Gastrocnemius medialis (tissue), 4 donors: Measurements from ENCODE around the gene ARL5A.

Experiments used
- POLR2A ChIP-seq, 2 donors: fragments of 450-650 bp; IDR thresholded peaks; one replicate each; pipeline ENCODE4 v1.6.1; 2017; ENCODE audit warnings: antibody characterized with exemption in 2 of 2, mild to moderate bottlenecking in 2 of 2, moderate library complexity in 2 of 2
- TF ChIP-seq, protein P1 (sequence below), 5 experiments: fragments of 450-650 bp in 3 of 5; fragments of 200-600 bp in 2 of 5; sonication (generic) in 2 of 5; IDR thresholded peaks in 4 of 5; conservative IDR thresholded peaks in 1 of 5; 1 replicate in 4 of 5; 2 replicates in 1 of 5; pipeline ENCODE4 v1.5.1; 2016 to 2019; ENCODE audit warnings: antibody characterized with exemption in 5 of 5, mild to moderate bottlenecking in 3 of 5, moderate library complexity in 3 of 5

- TF ChIP-seq, protein P1, sequence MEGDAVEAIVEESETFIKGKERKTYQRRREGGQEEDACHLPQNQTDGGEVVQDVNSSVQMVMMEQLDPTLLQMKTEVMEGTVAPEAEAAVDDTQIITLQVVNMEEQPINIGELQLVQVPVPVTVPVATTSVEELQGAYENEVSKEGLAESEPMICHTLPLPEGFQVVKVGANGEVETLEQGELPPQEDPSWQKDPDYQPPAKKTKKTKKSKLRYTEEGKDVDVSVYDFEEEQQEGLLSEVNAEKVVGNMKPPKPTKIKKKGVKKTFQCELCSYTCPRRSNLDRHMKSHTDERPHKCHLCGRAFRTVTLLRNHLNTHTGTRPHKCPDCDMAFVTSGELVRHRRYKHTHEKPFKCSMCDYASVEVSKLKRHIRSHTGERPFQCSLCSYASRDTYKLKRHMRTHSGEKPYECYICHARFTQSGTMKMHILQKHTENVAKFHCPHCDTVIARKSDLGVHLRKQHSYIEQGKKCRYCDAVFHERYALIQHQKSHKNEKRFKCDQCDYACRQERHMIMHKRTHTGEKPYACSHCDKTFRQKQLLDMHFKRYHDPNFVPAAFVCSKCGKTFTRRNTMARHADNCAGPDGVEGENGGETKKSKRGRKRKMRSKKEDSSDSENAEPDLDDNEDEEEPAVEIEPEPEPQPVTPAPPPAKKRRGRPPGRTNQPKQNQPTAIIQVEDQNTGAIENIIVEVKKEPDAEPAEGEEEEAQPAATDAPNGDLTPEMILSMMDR (IDR thresholded peaks at IDR 0.05 in 4 of 5, conservative IDR thresholded peaks at IDR 0.05 in 1 of 5): no peak
- TF ChIP-seq POLR2A (IDR thresholded peaks at IDR 0.05): no peak
Measured at GRCh38 chr2:151769606-151770005, 58.6 kb downstream of the ARL5A start.
